ENCODE measurements around the gene ADAM15.
A peak's percentile ranks its signal among the peaks of the same experiment; 100 is the strongest.

ADAM15 gene

DNA sequence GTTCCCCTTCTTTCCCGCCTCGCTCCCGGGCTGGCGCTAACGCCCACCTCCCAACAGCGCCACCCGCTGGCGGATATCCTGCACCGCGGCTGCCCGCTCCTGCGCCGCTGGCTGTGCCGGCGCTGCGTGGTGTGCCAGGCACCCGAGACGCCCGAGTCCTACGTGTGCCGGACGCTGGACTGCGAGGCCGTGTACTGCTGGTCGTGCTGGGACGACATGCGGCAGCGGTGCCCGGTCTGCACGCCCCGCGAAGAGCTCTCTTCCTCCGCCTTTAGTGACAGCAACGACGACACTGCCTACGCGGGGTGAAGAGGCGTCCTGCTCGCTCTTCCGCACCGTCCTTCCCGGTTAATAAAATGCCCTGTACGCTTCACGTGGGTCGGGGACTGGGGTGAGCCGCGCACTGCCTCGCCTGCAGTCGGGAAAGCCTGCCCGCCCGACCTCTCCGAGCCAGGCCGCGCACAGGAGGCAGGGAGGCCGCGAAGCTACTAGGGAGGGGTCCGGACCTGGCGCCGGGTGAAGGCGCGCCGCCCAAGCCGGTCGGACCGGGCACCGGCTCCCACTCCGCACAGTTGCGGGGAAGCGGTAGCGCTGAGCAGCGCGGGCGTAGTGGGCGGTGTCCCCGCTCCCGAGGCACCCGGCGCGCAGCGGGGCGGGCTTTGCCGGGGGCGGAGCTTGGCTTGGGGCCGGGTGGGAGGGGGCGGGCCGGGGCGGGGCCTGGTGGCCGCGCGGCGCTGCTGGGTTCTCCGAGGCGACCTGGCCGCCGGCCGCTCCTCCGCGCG lies at the start of gene ADAM15 (continued):
- TF ChIP-seq ZNF585B (tag by site-specific recombination; IDR thresholded peaks at IDR 0.05) (0 out of 2 replicates have a peak, but pooled peaks have one; percentile 11), ZNF157 (tag by site-specific recombination; IDR thresholded peaks at IDR 0.05) (no peak), ZFP37 (tag by site-specific recombination; IDR thresholded peaks at IDR 0.05) (peak; percentile 87), ZNF513 (tag by site-specific recombination; IDR thresholded peaks at IDR 0.05) (no peak), ZNF660 (tag by site-specific recombination; IDR thresholded peaks at IDR 0.05) (peak; percentile 87; the same call in 1 of the 2 replicates), ZNF843 (tag by site-specific recombination; IDR thresholded peaks at IDR 0.05) (no peak), ZNF560 (tag by site-specific recombination; IDR thresholded peaks at IDR 0.05; ENCODE audit: borderline replicate concordance) (no peak), ZNF561 (tag by site-specific recombination; IDR thresholded peaks at IDR 0.05; ENCODE audit: borderline replicate concordance) (0 out of 2 replicates have a peak, but pooled peaks have one; percentile 23), BCL11B (tag by site-specific recombination; IDR thresholded peaks at IDR 0.05; ENCODE audit: low read depth) (peak; percentile 87; the same call in 1 of the 2 replicates), ZFP41 (tag by site-specific recombination; IDR thresholded peaks at IDR 0.05; ENCODE audit: borderline replicate concordance) (no peak), ZNF658 (tag by site-specific recombination; IDR thresholded peaks at IDR 0.05) (no peak), ZNF2 (tag by site-specific recombination; IDR thresholded peaks at IDR 0.05) (peak; percentile 100), IKZF3 (tag by site-specific recombination; IDR thresholded peaks at IDR 0.05) (peak; percentile 98), ZBTB6 (tag by site-specific recombination; IDR thresholded peaks at IDR 0.05) (peak; percentile 63), ZNF266 (tag by site-specific recombination; IDR thresholded peaks at IDR 0.05; ENCODE audit: low read depth) (no peak), ZBTB49 (tag by site-specific recombination; IDR thresholded peaks at IDR 0.05; ENCODE audit: low read depth) (no peak), KLF7 (tag by site-specific recombination; IDR thresholded peaks at IDR 0.05; ENCODE audit: borderline replicate concordance) (peak; percentile 96), ZNF341 (tag by site-specific recombination; IDR thresholded peaks at IDR 0.05; ENCODE audit: low read depth) (peak; percentile 96), REST (tag by site-specific recombination; IDR thresholded peaks at IDR 0.05) (peak; percentile 92), ZNF350 (tag by site-specific recombination; IDR thresholded peaks at IDR 0.05) (no peak)
- TF ChIP-seq, protein P1, sequence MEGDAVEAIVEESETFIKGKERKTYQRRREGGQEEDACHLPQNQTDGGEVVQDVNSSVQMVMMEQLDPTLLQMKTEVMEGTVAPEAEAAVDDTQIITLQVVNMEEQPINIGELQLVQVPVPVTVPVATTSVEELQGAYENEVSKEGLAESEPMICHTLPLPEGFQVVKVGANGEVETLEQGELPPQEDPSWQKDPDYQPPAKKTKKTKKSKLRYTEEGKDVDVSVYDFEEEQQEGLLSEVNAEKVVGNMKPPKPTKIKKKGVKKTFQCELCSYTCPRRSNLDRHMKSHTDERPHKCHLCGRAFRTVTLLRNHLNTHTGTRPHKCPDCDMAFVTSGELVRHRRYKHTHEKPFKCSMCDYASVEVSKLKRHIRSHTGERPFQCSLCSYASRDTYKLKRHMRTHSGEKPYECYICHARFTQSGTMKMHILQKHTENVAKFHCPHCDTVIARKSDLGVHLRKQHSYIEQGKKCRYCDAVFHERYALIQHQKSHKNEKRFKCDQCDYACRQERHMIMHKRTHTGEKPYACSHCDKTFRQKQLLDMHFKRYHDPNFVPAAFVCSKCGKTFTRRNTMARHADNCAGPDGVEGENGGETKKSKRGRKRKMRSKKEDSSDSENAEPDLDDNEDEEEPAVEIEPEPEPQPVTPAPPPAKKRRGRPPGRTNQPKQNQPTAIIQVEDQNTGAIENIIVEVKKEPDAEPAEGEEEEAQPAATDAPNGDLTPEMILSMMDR (tag by site-specific recombination; IDR thresholded peaks at IDR 0.05), result peak; percentile 99
- TF ChIP-seq, protein P2, sequence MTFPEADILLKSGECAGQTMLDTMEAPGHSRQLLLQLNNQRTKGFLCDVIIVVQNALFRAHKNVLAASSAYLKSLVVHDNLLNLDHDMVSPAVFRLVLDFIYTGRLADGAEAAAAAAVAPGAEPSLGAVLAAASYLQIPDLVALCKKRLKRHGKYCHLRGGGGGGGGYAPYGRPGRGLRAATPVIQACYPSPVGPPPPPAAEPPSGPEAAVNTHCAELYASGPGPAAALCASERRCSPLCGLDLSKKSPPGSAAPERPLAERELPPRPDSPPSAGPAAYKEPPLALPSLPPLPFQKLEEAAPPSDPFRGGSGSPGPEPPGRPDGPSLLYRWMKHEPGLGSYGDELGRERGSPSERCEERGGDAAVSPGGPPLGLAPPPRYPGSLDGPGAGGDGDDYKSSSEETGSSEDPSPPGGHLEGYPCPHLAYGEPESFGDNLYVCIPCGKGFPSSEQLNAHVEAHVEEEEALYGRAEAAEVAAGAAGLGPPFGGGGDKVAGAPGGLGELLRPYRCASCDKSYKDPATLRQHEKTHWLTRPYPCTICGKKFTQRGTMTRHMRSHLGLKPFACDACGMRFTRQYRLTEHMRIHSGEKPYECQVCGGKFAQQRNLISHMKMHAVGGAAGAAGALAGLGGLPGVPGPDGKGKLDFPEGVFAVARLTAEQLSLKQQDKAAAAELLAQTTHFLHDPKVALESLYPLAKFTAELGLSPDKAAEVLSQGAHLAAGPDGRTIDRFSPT (tag by site-specific recombination; IDR thresholded peaks at IDR 0.05), result peak; percentile 97

Measured in HEK293 (cell line).